ENCODE data around the gene DNAJB8. TPM values are rescaled to one million over a fixed set of nuclear protein-coding genes. Genes with fewer than 3 reads are reported as not detected.

Gene DNAJB8
- total RNA-seq, 1 experiment from 2014 or later: not detected

DNA sequence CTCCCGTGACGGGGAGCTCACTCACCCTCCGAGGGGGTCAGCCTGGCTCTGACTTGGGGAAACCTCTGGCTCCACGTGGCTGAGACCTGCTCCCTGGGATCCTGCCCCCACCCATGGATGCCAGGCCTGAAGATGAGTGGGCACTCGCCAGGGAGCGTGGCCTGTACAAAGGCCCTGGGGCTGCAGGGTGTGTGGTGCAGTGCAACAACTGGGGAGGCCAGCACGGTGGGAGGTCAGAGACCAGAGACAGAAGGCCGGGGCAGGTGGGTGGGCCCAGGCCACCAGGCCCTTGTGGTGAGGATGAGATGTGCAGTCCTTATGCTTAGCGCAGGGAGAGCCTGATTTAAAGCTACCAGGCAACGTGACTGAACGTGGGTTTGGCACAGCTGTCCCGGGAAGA lies 5.0 kb downstream of the DNAJB8 start:
- H3K4me1 ChIP-seq (replicated peaks): peaks cover 11% of the 10 kb centered on the region
- H3K4me3 ChIP-seq: no peak overlapping the region
- no peaks in the 10 kb centered on the region for H3K27me3 ChIP-seq (replicated peaks)
- H3K36me3 ChIP-seq: no peaks in the 10 kb centered on the region
- no peaks in the 10 kb centered on the region for H3K9me3 ChIP-seq (replicated peaks)
- no peak overlapping the region for H3K27ac ChIP-seq
- DNase-seq (ENCODE audit: low read depth in 1 of 2, low spot score in 2 of 2): no peak

DNA sequence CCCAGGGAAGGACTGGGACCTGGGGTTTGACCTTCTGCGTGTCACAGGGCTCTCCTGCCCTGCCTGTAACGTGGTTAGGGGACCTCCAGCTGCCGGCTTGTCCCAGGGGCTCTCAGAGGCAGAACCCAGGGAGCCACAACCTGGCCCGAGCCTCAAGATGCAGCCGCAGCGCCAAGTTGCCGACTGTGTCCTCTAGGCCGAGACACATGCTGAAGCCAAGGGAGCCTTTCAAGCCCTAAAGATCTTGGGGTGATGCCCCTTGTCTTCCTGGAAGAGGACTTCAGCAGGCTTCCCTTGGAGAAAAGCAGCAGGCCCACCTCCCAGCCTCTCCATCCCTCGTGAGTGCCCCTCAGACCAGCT lies 7.2 kb downstream of the DNAJB8 start:
- Histone ChIP-seq H3K4me1 (replicated peaks) (peaks cover 11% of the 10 kb centered on the region), H3K27me3 (replicated peaks) (0 out of 2 replicates have a peak, but pooled peaks cover 3% of the 10 kb centered on the region), H3K27ac (no peak overlapping the region)

GRCh38 chr3:128458746-128459460 lies 7.8 kb downstream of the DNAJB8 start:
- H3K27ac ChIP-seq: no peak overlapping the region
- peaks cover 11% of the 10 kb centered on the region for H3K4me1 ChIP-seq (replicated peaks)
- H3K4me3 ChIP-seq: no peak overlapping the region
- 0 out of 2 replicates have a peak, but pooled peaks cover 3% of the 10 kb centered on the region for H3K27me3 ChIP-seq (replicated peaks)
- no peak for DNase-seq (ENCODE audit: low read depth in 1 of 2, low spot score in 2 of 2)
- H3K9me3 ChIP-seq (replicated peaks): no peaks in the 10 kb centered on the region
- H3K36me3 ChIP-seq: no peaks in the 10 kb centered on the region

More for the DNA sequence above, 7.2 kb downstream of the DNAJB8 start:
- Histone ChIP-seq H3K4me3 (no peak overlapping the region), H3K36me3 (no peaks in the 10 kb centered on the region), H3K9me3 (replicated peaks) (no peaks in the 10 kb centered on the region)
- DNase-seq (ENCODE audit: low read depth in 1 of 2, low spot score in 2 of 2): no peak

GRCh38 chr3:128457937-128458336 lies 8.8 kb downstream of the DNAJB8 start:
- H3K27me3 ChIP-seq (replicated peaks): 0 out of 2 replicates have a peak, but pooled peaks cover 3% of the 10 kb centered on the region
- no peak for DNase-seq (ENCODE audit: low read depth in 1 of 2, low spot score in 2 of 2)
- H3K27ac ChIP-seq: no peak overlapping the region
- no peak overlapping the region for H3K4me3 ChIP-seq
- no peaks in the 10 kb centered on the region for H3K36me3 ChIP-seq
- H3K9me3 ChIP-seq (replicated peaks): no peaks in the 10 kb centered on the region
- peaks cover 11% of the 10 kb centered on the region for H3K4me1 ChIP-seq (replicated peaks)

DNA sequence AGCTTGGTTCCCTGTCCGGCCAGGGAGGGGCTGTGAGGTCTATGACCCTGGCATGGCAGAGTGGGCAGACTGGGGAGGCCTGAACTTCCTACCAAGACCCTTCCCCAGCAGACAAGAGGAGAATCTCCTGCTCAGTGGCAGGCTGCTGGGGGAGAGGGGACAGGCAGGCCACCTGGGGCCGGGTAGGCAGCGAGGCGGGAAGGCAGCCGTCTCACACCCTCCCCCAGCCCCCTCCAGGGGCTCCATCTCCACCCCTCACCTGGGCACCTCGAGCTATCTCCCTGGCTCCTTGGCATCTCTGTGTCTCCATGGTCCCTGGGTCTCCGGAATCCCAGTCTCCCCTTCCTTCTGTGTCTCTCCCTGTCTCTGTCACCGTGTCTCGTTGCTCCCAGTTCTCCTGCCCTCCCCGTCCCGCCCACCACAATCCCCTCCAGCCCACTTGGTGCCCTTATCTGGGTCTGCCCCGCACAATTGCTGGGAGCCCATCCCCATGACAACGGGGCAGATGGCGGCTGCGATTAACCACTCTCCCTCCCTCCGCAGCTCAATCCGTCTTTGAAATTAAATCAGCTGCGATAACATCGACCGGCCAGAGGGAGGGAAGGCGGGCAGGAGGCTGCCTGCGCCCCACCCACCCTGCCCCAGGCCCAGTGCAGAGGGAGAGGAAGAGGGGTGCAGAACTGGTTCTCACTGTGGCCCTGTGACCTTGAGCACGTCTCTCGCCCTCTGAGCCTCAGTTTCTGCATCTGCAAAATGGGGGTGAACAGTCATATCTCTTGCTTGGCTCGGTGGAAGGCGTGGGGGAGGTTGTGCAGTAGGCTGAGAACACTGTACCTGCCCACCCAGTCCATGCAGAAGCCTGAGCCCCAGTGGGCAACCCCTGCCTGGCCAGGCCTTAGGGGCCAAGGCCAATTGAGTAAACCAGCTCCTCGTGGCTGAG lies 9.6 kb downstream of the DNAJB8 start:
- H3K4me1 ChIP-seq (replicated peaks): peaks cover 7% of the 10 kb centered on the region
- no peak overlapping the region for H3K27ac ChIP-seq
- H3K27me3 ChIP-seq (replicated peaks): 0 out of 2 replicates have a peak, but pooled peaks cover 3% of the 10 kb centered on the region
- H3K4me3 ChIP-seq: no peak overlapping the region
- H3K36me3 ChIP-seq: no peaks in the 10 kb centered on the region
- H3K9me3 ChIP-seq (replicated peaks): no peaks in the 10 kb centered on the region
- no peak for DNase-seq (ENCODE audit: low read depth in 1 of 2, low spot score in 2 of 2)

DNA sequence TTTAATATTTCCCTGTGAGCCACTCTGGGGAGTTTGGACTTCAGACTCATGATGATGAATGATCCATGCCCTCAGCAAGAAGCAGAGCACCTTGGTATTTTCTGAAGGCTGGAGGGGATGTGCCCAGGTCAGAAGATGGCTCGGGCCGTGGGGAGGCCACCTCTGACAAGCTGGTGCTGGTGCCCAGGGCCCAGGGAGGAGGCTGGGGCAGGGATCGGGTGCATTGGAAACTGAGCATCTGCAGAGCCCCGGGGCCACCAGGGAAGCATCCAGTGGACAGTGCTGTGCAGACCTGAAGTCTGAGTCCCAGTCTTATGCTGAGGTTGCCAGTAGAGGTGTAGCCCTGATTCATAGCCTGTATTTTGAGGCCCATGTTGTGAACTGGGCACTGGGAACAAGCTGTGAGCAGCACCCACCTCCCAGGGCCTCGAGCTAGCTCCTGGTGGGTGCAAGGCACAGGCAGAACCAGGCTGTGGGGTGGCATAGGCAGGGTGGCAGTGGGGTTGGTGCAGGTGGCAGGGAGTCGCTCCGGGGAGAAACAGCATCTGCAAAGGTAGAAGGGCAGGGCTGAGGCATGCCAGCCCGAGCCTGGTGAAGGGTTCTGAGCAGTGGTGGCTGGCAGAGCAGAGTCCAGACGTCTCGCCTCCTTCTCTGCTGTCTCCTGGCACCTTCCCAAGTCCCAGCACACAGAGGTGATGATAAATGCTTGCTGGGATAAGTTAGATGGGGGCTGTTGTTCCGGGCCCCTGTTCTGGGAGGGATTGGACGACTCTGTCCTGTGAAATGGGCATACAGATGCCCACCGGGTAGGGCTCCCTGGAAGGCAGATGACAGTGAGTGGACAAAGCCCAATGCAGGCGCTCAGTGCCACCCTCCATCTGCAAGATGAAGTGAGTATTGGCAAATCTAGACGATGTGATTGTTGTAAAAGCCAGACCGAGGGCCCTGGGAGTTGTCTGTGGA lies 10.6 kb downstream of the DNAJB8 start:
- H3K36me3 ChIP-seq: no peaks in the 10 kb centered on the region
- H3K27ac ChIP-seq: no peak overlapping the region
- no peaks in the 10 kb centered on the region for H3K4me1 ChIP-seq (replicated peaks)
- H3K4me3 ChIP-seq: no peak overlapping the region
- no peaks in the 10 kb centered on the region for H3K9me3 ChIP-seq (replicated peaks)
- DNase-seq (ENCODE audit: low read depth in 1 of 2, low spot score in 2 of 2): no peak
- H3K27me3 ChIP-seq (replicated peaks): 0 out of 2 replicates have a peak, but pooled peaks cover 3% of the 10 kb centered on the region

DNA sequence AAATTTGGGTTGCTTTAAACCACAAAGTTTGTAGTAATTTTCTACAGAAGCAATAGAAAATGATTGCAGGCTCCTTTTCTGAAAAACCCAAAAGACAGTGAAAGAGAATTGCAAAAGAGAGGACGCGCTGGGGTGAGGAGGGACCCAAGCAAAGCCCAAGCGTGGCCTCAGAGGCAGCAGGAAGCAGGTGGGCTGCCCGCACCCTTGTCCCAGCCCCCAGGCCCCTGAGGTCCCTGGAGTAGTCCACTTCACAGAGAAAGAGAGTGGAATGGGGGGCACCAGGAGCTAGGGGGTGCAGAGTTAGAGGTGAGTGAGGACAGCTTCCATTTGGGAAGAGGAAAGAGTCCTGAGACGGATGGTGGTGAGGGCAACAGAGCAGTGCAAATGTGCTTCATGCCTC lies 11.6 kb downstream of the DNAJB8 start:
- 0 out of 2 replicates have a peak, but pooled peaks cover 3% of the 10 kb centered on the region for H3K27me3 ChIP-seq (replicated peaks)
- no peaks in the 10 kb centered on the region for H3K9me3 ChIP-seq (replicated peaks)
- H3K36me3 ChIP-seq: no peaks in the 10 kb centered on the region
- no peak for DNase-seq (ENCODE audit: low read depth in 1 of 2, low spot score in 2 of 2)
- no peak overlapping the region for H3K4me3 ChIP-seq
- H3K27ac ChIP-seq: no peak overlapping the region
- no peaks in the 10 kb centered on the region for H3K4me1 ChIP-seq (replicated peaks)

DNA sequence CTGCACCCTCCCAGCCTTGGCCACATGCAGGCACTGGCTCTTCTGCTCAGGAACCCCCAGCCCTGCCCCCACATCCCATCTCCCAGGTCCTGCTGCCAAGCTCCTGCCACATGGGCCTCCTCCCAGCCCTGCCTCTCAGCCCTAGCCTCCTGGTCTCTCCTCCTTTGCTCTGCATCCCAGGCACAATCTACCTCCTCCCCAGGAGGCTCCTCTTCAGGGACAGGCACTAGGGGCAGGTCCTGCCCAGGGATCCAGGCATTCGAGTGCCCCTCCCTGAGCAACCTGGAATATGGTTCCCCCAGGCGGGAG lies 12.4 kb downstream of the DNAJB8 start:
- Histone ChIP-seq H3K27ac (no peak overlapping the region), H3K4me1 (replicated peaks) (no peaks in the 10 kb centered on the region), H3K36me3 (no peaks in the 10 kb centered on the region), H3K9me3 (replicated peaks) (no peaks in the 10 kb centered on the region), H3K27me3 (replicated peaks) (0 out of 2 replicates have a peak, but pooled peaks cover 3% of the 10 kb centered on the region), H3K4me3 (no peak overlapping the region)
- DNase-seq (ENCODE audit: low read depth in 1 of 2, low spot score in 2 of 2): no peak

GRCh38 chr3:128453501-128454309 lies 13.0 kb downstream of the DNAJB8 start:
- Histone ChIP-seq H3K27me3 (replicated peaks) (0 out of 2 replicates have a peak, but pooled peaks cover 3% of the 10 kb centered on the region), H3K4me1 (replicated peaks) (no peaks in the 10 kb centered on the region), H3K9me3 (replicated peaks) (no peaks in the 10 kb centered on the region), H3K27ac (no peak overlapping the region), H3K36me3 (no peaks in the 10 kb centered on the region), H3K4me3 (no peak overlapping the region)
- DNase-seq (ENCODE audit: low read depth in 1 of 2, low spot score in 2 of 2): no peak

GRCh38 chr3:128452678-128453275 lies 13.9 kb downstream of the DNAJB8 start:
- Histone ChIP-seq H3K27me3 (replicated peaks) (0 out of 2 replicates have a peak, but pooled peaks cover 3% of the 10 kb centered on the region), H3K36me3 (no peaks in the 10 kb centered on the region), H3K27ac (no peak overlapping the region), H3K9me3 (replicated peaks) (no peaks in the 10 kb centered on the region), H3K4me3 (no peak overlapping the region), H3K4me1 (replicated peaks) (no peaks in the 10 kb centered on the region)
- DNase-seq (ENCODE audit: low read depth in 1 of 2, low spot score in 2 of 2): no peak

DNA sequence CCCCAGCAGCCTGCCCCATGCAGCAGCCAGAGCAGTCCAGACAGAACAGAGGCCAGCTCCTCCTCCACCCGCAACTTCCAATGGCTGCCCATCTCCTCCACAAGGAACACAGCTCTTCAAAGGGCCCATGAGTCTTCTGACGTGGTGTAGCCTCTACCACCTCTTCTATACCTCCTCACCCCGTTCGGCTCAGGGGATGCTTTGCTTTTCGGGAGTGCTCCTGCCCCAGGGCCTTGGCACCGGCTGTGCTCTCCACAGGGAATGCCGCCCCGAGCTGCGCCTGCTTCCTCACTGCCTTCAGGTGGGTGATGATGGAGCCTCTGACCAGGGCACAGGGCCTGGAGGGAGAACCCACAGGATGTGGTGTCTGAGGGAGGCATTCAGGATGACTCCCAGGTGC lies 14.6 kb downstream of the DNAJB8 start:
- DNase-seq (ENCODE audit: low read depth in 1 of 2, low spot score in 2 of 2): no peak
- Histone ChIP-seq H3K27me3 (replicated peaks) (0 out of 2 replicates have a peak, but pooled peaks cover 3% of the 10 kb centered on the region), H3K36me3 (no peaks in the 10 kb centered on the region), H3K4me3 (no peak overlapping the region), H3K4me1 (replicated peaks) (no peaks in the 10 kb centered on the region), H3K9me3 (replicated peaks) (no peaks in the 10 kb centered on the region), H3K27ac (no peak overlapping the region)

- Histone ChIP-seq H3K4me3 (no peak overlapping the region), H3K27me3 (replicated peaks) (no peaks in the 10 kb centered on the region), H3K9me3 (replicated peaks) (no peaks in the 10 kb centered on the region), H3K27ac (no peak overlapping the region), H3K36me3 (no peaks in the 10 kb centered on the region), H3K4me1 (replicated peaks) (no peaks in the 10 kb centered on the region)
- no peak for DNase-seq (ENCODE audit: low read depth in 1 of 2, low spot score in 2 of 2)
Observed at GRCh38 chr3:128449111-128449638, 17.5 kb downstream of the DNAJB8 start.

All from SJSA1 (cell line).